Measurements from ENCODE around the gene ARFIP1.

ARFIP1 gene

GRCh38 chr4:152771741-152772533 is 7.8 kb upstream of the ARFIP1 start:
- Histone ChIP-seq H3K27me3 (ENCODE audit: low read depth, low read length) (no peaks in the 10 kb centered on the region), H3K36me3 (ENCODE audit: control insufficient read depth in 1 of 2, insufficient read depth in 2 of 2, low read length in 2 of 2) (no peaks in the 10 kb centered on the region), H3K4me1 (ENCODE audit: control insufficient read depth in 1 of 2, insufficient read depth in 2 of 2, low read length in 2 of 2) (no peaks in the 10 kb centered on the region), H3K27ac (ENCODE audit: low read length) (no peak overlapping the region), H3K4me3 (ENCODE audit: low read depth in 1 of 2, low read length in 2 of 2) (no peak overlapping the region), H3K9me3 (ENCODE audit: control insufficient read depth in 1 of 2, low read length in 2 of 2) (no peaks in the 10 kb centered on the region)

GRCh38 chr4:152773339-152773738 is 6.4 kb upstream of the ARFIP1 start:
- Histone ChIP-seq H3K27ac (ENCODE audit: low read length) (no peak overlapping the region), H3K4me1 (ENCODE audit: control insufficient read depth in 1 of 2, insufficient read depth in 2 of 2, low read length in 2 of 2) (no peaks in the 10 kb centered on the region)

GRCh38 chr4:152773953-152774352 is 5.8 kb upstream of the ARFIP1 start:
- Histone ChIP-seq H3K4me3 (ENCODE audit: low read depth in 1 of 2, low read length in 2 of 2) (no peak overlapping the region), H3K27ac (ENCODE audit: low read length) (no peak overlapping the region), H3K36me3 (ENCODE audit: control insufficient read depth in 1 of 2, insufficient read depth in 2 of 2, low read length in 2 of 2) (no peaks in the 10 kb centered on the region), H3K4me1 (ENCODE audit: control insufficient read depth in 1 of 2, insufficient read depth in 2 of 2, low read length in 2 of 2) (peaks cover 0 to 5% of the 10 kb centered on the region in 2 donors), H3K27me3 (ENCODE audit: low read depth, low read length) (no peaks in the 10 kb centered on the region), H3K9me3 (ENCODE audit: control insufficient read depth in 1 of 2, low read length in 2 of 2) (no peaks in the 10 kb centered on the region)

More at GRCh38 chr4:152773339-152773738, 6.4 kb upstream of the ARFIP1 start:
- Histone ChIP-seq H3K9me3 (ENCODE audit: control insufficient read depth in 1 of 2, low read length in 2 of 2) (no peaks in the 10 kb centered on the region), H3K27me3 (ENCODE audit: low read depth, low read length) (no peaks in the 10 kb centered on the region), H3K4me3 (ENCODE audit: low read depth in 1 of 2, low read length in 2 of 2) (no peak overlapping the region), H3K36me3 (ENCODE audit: control insufficient read depth in 1 of 2, insufficient read depth in 2 of 2, low read length in 2 of 2) (no peaks in the 10 kb centered on the region)

- no peak overlapping the region for H3K4me3 ChIP-seq (ENCODE audit: low read depth in 1 of 2, low read length in 2 of 2)
- peaks cover 0 to 17% of the 10 kb centered on the region in 2 donors for H3K4me1 ChIP-seq (ENCODE audit: control insufficient read depth in 1 of 2, insufficient read depth in 2 of 2, low read length in 2 of 2)
- no peaks in the 10 kb centered on the region for H3K27me3 ChIP-seq (ENCODE audit: low read depth, low read length)
- no peak overlapping the region for H3K27ac ChIP-seq (ENCODE audit: low read length)
- H3K36me3 ChIP-seq (ENCODE audit: control insufficient read depth in 1 of 2, insufficient read depth in 2 of 2, low read length in 2 of 2), result peaks cover 0 to 3% of the 10 kb centered on the region in 2 donors
- no peaks in the 10 kb centered on the region for H3K9me3 ChIP-seq (ENCODE audit: control insufficient read depth in 1 of 2, low read length in 2 of 2)
Observed at GRCh38 chr4:152776352-152776751, 3.4 kb upstream of the ARFIP1 start.

- Histone ChIP-seq H3K27me3 (ENCODE audit: low read depth, low read length) (no peaks in the 10 kb centered on the region), H3K36me3 (ENCODE audit: control insufficient read depth in 1 of 2, insufficient read depth in 2 of 2, low read length in 2 of 2) (peaks cover 0 to 3% of the 10 kb centered on the region in 2 donors), H3K9me3 (ENCODE audit: control insufficient read depth in 1 of 2, low read length in 2 of 2) (no peaks in the 10 kb centered on the region), H3K4me3 (ENCODE audit: low read depth in 1 of 2, low read length in 2 of 2) (no peak overlapping the region), H3K27ac (ENCODE audit: low read length) (no peak overlapping the region), H3K4me1 (ENCODE audit: control insufficient read depth in 1 of 2, insufficient read depth in 2 of 2, low read length in 2 of 2) (peaks cover 0 to 24% of the 10 kb centered on the region in 2 donors)
Observed at GRCh38 chr4:152777488-152777887, 2.3 kb upstream of the ARFIP1 start.

GRCh38 chr4:152778656-152779512 is 870 bp upstream of the ARFIP1 start:
- Histone ChIP-seq H3K27ac (ENCODE audit: low read length) (peak overlapping the region; percentile 91), H3K4me1 (ENCODE audit: control insufficient read depth in 1 of 2, insufficient read depth in 2 of 2, low read length in 2 of 2) (peaks cover 0 to 31% of the 10 kb centered on the region in 2 donors), H3K36me3 (ENCODE audit: control insufficient read depth in 1 of 2, insufficient read depth in 2 of 2, low read length in 2 of 2) (peaks cover 0 to 3% of the 10 kb centered on the region in 2 donors), H3K9me3 (ENCODE audit: control insufficient read depth in 1 of 2, low read length in 2 of 2) (no peaks in the 10 kb centered on the region), H3K27me3 (ENCODE audit: low read depth, low read length) (no peaks in the 10 kb centered on the region), H3K4me3 (ENCODE audit: low read depth in 1 of 2, low read length in 2 of 2) (peak overlapping the region; percentile 88)

GRCh38 chr4:152780267-152780778 is 569 bp downstream of the ARFIP1 start:
- H3K9me3 ChIP-seq (ENCODE audit: control insufficient read depth in 1 of 2, low read length in 2 of 2), result no peaks in the 10 kb centered on the region
- peak overlapping the region; percentile 88 for H3K4me3 ChIP-seq (ENCODE audit: low read depth in 1 of 2, low read length in 2 of 2)
- H3K4me1 ChIP-seq (ENCODE audit: control insufficient read depth in 1 of 2, insufficient read depth in 2 of 2, low read length in 2 of 2), result peaks cover 0 to 31% of the 10 kb centered on the region in 2 donors
- peaks cover 0 to 3% of the 10 kb centered on the region in 2 donors for H3K36me3 ChIP-seq (ENCODE audit: control insufficient read depth in 1 of 2, insufficient read depth in 2 of 2, low read length in 2 of 2)
- no peaks in the 10 kb centered on the region for H3K27me3 ChIP-seq (ENCODE audit: low read depth, low read length)
- H3K27ac ChIP-seq (ENCODE audit: low read length), result peak overlapping the region; percentile 91

GRCh38 chr4:152784490-152785350 is 5.0 kb downstream of the ARFIP1 start:
- no peak overlapping the region for H3K27ac ChIP-seq (ENCODE audit: low read length)
- H3K36me3 ChIP-seq (ENCODE audit: control insufficient read depth in 1 of 2, insufficient read depth in 2 of 2, low read length in 2 of 2), result no peaks in the 10 kb centered on the region
- H3K4me3 ChIP-seq (ENCODE audit: low read depth in 1 of 2, low read length in 2 of 2), result no peak overlapping the region
- no peaks in the 10 kb centered on the region for H3K27me3 ChIP-seq (ENCODE audit: low read depth, low read length)
- no peaks in the 10 kb centered on the region for H3K9me3 ChIP-seq (ENCODE audit: control insufficient read depth in 1 of 2, low read length in 2 of 2)
- H3K4me1 ChIP-seq (ENCODE audit: control insufficient read depth in 1 of 2, insufficient read depth in 2 of 2, low read length in 2 of 2), result peaks cover 0 to 37% of the 10 kb centered on the region in 2 donors

GRCh38 chr4:152785639-152786615 is 6.2 kb downstream of the ARFIP1 start:
- Histone ChIP-seq H3K4me3 (ENCODE audit: low read depth in 1 of 2, low read length in 2 of 2) (no peak overlapping the region), H3K27me3 (ENCODE audit: low read depth, low read length) (no peaks in the 10 kb centered on the region), H3K36me3 (ENCODE audit: control insufficient read depth in 1 of 2, insufficient read depth in 2 of 2, low read length in 2 of 2) (no peaks in the 10 kb centered on the region), H3K4me1 (ENCODE audit: control insufficient read depth in 1 of 2, insufficient read depth in 2 of 2, low read length in 2 of 2) (peaks cover 0 to 30% of the 10 kb centered on the region in 2 donors), H3K9me3 (ENCODE audit: control insufficient read depth in 1 of 2, low read length in 2 of 2) (no peaks in the 10 kb centered on the region), H3K27ac (ENCODE audit: low read length) (peak overlapping the region; percentile 11)

GRCh38 chr4:152786627-152787026 is 6.9 kb downstream of the ARFIP1 start:
- no peaks in the 10 kb centered on the region for H3K36me3 ChIP-seq (ENCODE audit: control insufficient read depth in 1 of 2, insufficient read depth in 2 of 2, low read length in 2 of 2)
- H3K27ac ChIP-seq (ENCODE audit: low read length), result no peak overlapping the region
- H3K4me1 ChIP-seq (ENCODE audit: control insufficient read depth in 1 of 2, insufficient read depth in 2 of 2, low read length in 2 of 2), result peaks cover 0 to 23% of the 10 kb centered on the region in 2 donors
- H3K9me3 ChIP-seq (ENCODE audit: control insufficient read depth in 1 of 2, low read length in 2 of 2), result no peaks in the 10 kb centered on the region
- no peaks in the 10 kb centered on the region for H3K27me3 ChIP-seq (ENCODE audit: low read depth, low read length)
- no peak overlapping the region for H3K4me3 ChIP-seq (ENCODE audit: low read depth in 1 of 2, low read length in 2 of 2)

Measured in muscle layer of duodenum (tissue), 2 donors.